Smooth muscle cell (in vitro differentiated cells): ENCODE data around the gene UBE3B. TPM values are rescaled to one million over a fixed set of nuclear protein-coding genes. Genes with fewer than 3 reads are reported as not detected.

Experiments
- DNase-seq: peaks from one replicate; lab custom pipeline; 2025; ENCODE audit not compliant: unreplicated experiment; lab: John Stamatoyannopoulos, UW
- H2AFZ ChIP-seq: fragments of 200-600 bp; sonication (generic); 2 replicates; pipeline ENCODE4 v1.6.0; 2016; ENCODE audit warnings: antibody characterized with exemption, low read depth, mild to moderate bottlenecking
- H3F3A ChIP-seq: fragments of 200-600 bp; sonication (generic); 2 replicates; pipeline ENCODE4 v1.6.0; 2017; ENCODE audit warnings: antibody characterized with exemption, low read depth
- H3K27ac ChIP-seq: fragments of 200-600 bp; sonication (generic); 2 replicates; pipeline ENCODE4 v1.5.1; 2016; ENCODE audit warnings: low read depth, mild to moderate bottlenecking
- H3K27me3 ChIP-seq: fragments of 200-600 bp; sonication (generic); 2 replicates; pipeline ENCODE4 v1.6.1; 2016; ENCODE audit warnings: low read depth, mild to moderate bottlenecking
- H3K36me3 ChIP-seq: fragments of 200-600 bp; sonication (generic); 2 replicates; pipeline ENCODE4 v1.5.1; 2016; ENCODE audit warnings: low read depth
- H3K4me1 ChIP-seq: fragments of 200-600 bp; sonication (generic); 2 replicates; pipeline ENCODE4 v1.5.1; 2016; ENCODE audit warnings: low read depth
- H3K4me2 ChIP-seq: fragments of 200-600 bp; sonication (generic); 2 replicates; pipeline ENCODE4 v1.6.0; 2016; ENCODE audit warnings: mild to moderate bottlenecking
- H3K4me3 ChIP-seq: fragments of 200-600 bp; sonication (generic); 2 replicates; pipeline ENCODE4 v1.5.1; 2016; ENCODE audit warnings: mild to moderate bottlenecking
- H3K79me2 ChIP-seq: fragments of 200-600 bp; sonication (generic); 2 replicates; pipeline ENCODE4 v1.6.0; 2016; ENCODE audit warnings: low read depth, mild to moderate bottlenecking
- H3K9ac ChIP-seq: fragments of 200-600 bp; sonication (generic); 2 replicates; pipeline ENCODE4 v1.6.0; 2016; ENCODE audit warnings: low read depth
- H3K9me3 ChIP-seq: fragments of 200-600 bp; sonication (generic); replicated peaks from 2 replicates; pipeline ENCODE4 v1.5.1; 2016; ENCODE audit warnings: low read depth
- H4K20me1 ChIP-seq: fragments of 200-600 bp; sonication (generic); 2 replicates; pipeline ENCODE4 v1.6.0; 2016; ENCODE audit warnings: low read depth
- WGBS: methylation state at CpG from one replicate; pipeline ENCODE4 v1.1.7; 2016; ENCODE audit warnings: low lambda C conversion rate; 5-methylcytosine and 5-hydroxymethylcytosine counted together
- polyA plus RNA-seq: library from polyadenylated mRNA; unstranded; fragments of >200 nt; fragmentation: Nextera tagmentation; extraction: Ambion mirVana; gene quantifications from 2 replicates; pipeline ENCODE4 v1.2.1, GENCODE V29; 2016
- total RNA-seq: library from RNA; depleted of rRNA; stranded (reverse); fragments of >200 nt; gene quantifications from 2 replicates; pipeline ENCODE4 v1.2.3, GENCODE V29; 2014
- TF ChIP-seq, protein P1 (sequence below): fragments of 200-600 bp; sonication (generic); IDR thresholded peaks from 2 replicates; pipeline ENCODE4 v1.5.1; 2017; ENCODE audit warnings: borderline replicate concordance, mild to moderate bottlenecking, antibody characterized with exemption; ENCODE audit not compliant: insufficient read depth, poor library complexity, severe bottlenecking

The UBE3B gene
- total and polyA plus RNA-seq, 2 experiments from 2014 or later: 21.8 to 62.9 TPM

DNA sequence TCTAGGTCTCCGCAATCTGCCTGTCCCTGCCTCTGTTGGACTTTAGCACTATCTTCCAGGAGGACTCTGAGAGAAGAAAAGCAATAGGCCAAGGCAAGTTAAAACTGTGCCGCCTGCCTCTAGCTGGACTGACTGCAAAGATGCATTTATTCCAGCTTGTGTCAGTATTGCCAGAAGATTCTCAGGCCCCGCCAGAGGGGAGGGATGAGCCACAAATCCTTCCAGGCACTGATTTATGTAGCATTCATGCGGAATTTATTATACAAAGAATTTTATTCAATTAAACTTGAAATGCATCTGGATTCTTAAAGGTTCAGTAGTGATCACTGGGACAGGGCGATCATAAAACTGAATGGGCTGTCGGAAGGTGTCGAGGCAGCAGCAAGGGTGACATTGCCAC is 76.0 kb downstream of the UBE3B start:
- no peak for DNase-seq
- TF ChIP-seq, protein P1, sequence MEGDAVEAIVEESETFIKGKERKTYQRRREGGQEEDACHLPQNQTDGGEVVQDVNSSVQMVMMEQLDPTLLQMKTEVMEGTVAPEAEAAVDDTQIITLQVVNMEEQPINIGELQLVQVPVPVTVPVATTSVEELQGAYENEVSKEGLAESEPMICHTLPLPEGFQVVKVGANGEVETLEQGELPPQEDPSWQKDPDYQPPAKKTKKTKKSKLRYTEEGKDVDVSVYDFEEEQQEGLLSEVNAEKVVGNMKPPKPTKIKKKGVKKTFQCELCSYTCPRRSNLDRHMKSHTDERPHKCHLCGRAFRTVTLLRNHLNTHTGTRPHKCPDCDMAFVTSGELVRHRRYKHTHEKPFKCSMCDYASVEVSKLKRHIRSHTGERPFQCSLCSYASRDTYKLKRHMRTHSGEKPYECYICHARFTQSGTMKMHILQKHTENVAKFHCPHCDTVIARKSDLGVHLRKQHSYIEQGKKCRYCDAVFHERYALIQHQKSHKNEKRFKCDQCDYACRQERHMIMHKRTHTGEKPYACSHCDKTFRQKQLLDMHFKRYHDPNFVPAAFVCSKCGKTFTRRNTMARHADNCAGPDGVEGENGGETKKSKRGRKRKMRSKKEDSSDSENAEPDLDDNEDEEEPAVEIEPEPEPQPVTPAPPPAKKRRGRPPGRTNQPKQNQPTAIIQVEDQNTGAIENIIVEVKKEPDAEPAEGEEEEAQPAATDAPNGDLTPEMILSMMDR: no peak
- Histone ChIP-seq H3K4me3 (no peak overlapping the region), H4K20me1 (no peaks in the 10 kb centered on the region), H3F3A (no peaks in the 10 kb centered on the region), H3K36me3 (no peaks in the 10 kb centered on the region), H3K4me1 (no peaks in the 10 kb centered on the region), H3K27ac (no peak overlapping the region), H3K9me3 (no peaks in the 10 kb centered on the region), H2AFZ (no peak overlapping the region), H3K9ac (no peak overlapping the region), H3K4me2 (no peak overlapping the region), H3K79me2 (no peaks in the 10 kb centered on the region), H3K27me3 (no peaks in the 10 kb centered on the region)
- WGBS: 92% methylated on average over 7 of the region's 7 CpGs

DNA sequence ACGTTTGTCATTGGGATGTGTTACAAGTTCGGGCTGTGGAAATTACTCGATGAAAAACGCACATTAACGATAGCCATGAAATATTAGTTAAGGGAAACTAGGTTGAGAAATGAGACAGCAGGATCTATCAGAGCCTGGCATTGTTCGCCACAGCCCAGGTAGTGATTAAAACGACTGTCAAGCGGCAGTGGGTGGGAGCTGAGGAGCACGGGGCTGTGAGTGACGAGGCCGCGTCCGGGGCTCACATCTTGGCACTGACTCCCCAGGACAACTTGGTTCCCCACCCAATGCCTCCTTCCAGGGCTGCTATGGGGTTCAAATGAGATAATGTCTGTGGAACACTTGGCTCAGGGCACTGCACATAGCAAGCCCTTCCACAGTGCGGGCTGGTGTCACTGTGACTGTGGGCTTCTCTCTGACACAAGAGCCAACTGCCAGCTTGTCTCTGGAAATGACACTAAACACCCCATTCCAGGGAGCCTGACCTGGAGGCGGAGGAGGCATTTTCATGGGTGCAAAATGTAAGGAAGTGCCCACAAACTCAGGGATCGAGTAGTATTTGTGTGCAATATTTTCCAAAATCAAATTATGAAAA is 76.6 kb downstream of the UBE3B start:
- H3K9ac ChIP-seq: no peak overlapping the region
- no peak overlapping the region for H3K27ac ChIP-seq
- WGBS: 88% methylated on average over 16 of the region's 16 CpGs
- TF ChIP-seq, protein P1: no peak
- H3F3A ChIP-seq: no peaks in the 10 kb centered on the region
- no peaks in the 10 kb centered on the region for H3K27me3 ChIP-seq
- no peaks in the 10 kb centered on the region for H3K79me2 ChIP-seq
- no peak overlapping the region for H3K4me2 ChIP-seq
- no peaks in the 10 kb centered on the region for H3K9me3 ChIP-seq
- H3K4me1 ChIP-seq: no peaks in the 10 kb centered on the region
- no peak overlapping the region for H2AFZ ChIP-seq
- no peak for DNase-seq
- H3K4me3 ChIP-seq: no peak overlapping the region
- no peaks in the 10 kb centered on the region for H4K20me1 ChIP-seq
- no peaks in the 10 kb centered on the region for H3K36me3 ChIP-seq

DNA sequence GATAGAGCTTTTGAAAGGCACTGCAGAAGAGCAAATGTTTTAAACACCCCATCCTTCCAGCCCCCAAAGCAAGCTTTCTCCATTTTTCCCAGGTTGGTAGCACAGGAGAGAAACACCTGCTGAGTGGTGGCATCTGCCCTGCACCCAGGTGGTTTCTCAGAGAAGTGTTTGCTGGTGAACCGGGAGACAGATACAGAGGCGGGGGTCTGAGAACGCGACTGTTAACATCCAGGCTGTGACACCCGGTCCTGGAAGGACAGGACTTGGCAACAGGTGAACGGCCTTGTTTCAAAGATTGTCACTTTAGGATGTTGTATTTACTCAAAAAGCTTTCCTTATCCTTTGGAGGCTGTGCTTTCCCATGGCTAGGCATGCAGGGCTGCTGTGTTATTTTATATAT is 77.3 kb downstream of the UBE3B start:
- H3K9ac ChIP-seq: no peak overlapping the region
- no peaks in the 10 kb centered on the region for H3K9me3 ChIP-seq
- no peaks in the 10 kb centered on the region for H3K79me2 ChIP-seq
- no peak for DNase-seq
- H3K27ac ChIP-seq: no peak overlapping the region
- H3K4me1 ChIP-seq: no peaks in the 10 kb centered on the region
- 93% methylated on average over 6 of the region's 6 CpGs for WGBS
- no peaks in the 10 kb centered on the region for H3F3A ChIP-seq
- H2AFZ ChIP-seq: no peak overlapping the region
- no peak overlapping the region for H3K4me3 ChIP-seq
- H3K4me2 ChIP-seq: no peak overlapping the region
- H3K36me3 ChIP-seq: no peaks in the 10 kb centered on the region
- H3K27me3 ChIP-seq: no peaks in the 10 kb centered on the region
- TF ChIP-seq, protein P1: no peak
- H4K20me1 ChIP-seq: no peaks in the 10 kb centered on the region

DNA sequence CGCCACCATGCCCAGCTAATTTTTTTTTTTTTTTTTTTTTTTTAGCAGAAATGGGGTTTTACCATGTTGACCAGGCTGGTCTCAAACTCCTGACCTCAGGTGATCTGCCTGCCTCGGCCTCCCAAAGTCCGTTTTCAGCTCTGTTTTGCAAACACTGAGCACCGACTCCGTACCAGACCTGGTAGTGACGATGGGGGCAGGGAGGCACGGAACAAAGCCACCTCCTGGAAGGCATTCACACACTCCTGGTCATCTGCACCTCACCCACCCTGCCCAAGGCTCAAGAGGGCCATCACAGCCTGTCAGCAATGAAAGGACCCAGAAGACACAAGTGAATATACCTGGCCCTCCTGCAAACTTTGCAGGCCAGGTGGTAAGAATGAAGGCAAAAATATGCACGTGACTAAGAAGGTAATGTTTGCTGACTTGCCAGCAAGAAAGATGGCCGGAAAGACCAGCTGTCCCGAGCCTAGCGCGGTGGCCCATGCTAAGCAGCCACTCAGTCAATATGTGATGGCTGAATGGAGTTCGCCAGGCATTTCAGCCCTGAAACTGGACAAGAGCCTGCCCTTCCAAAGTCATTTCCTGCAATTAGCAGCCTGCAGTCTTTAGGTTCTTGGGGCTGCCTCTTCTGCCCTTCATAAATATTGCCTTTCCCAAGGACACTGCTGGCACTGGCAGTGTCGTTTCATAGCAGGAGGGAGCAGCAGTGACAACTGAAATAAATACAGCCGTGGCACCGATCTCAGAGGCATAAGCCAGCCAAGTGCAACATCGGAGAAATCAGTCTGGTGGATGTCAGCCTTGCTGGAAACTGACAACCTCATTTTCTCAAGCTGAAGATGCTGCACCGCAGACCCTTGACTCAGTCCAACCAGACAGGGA is 78.2 kb downstream of the UBE3B start:
- no peak for DNase-seq
- H3K9me3 ChIP-seq: no peaks in the 10 kb centered on the region
- H3K36me3 ChIP-seq: no peaks in the 10 kb centered on the region
- WGBS: 87% methylated on average over 18 of the region's 18 CpGs
- H3K4me3 ChIP-seq: no peak overlapping the region
- no peak overlapping the region for H3K9ac ChIP-seq
- H3K4me2 ChIP-seq: no peak overlapping the region
- no peak overlapping the region for H3K27ac ChIP-seq
- no peaks in the 10 kb centered on the region for H3K4me1 ChIP-seq
- no peak overlapping the region for H2AFZ ChIP-seq
- H3K27me3 ChIP-seq: no peaks in the 10 kb centered on the region
- no peaks in the 10 kb centered on the region for H3F3A ChIP-seq
- TF ChIP-seq, protein P1: no peak
- no peaks in the 10 kb centered on the region for H4K20me1 ChIP-seq
- no peaks in the 10 kb centered on the region for H3K79me2 ChIP-seq
